ENCODE results near the gene CDC42EP4.

CDC42EP4 gene

GRCh38 chr17:73331060-73331459 is 19.3 kb upstream of the CDC42EP4 start:
- DNase-seq (ENCODE audit: low read depth): no peak
- no peak for TF ChIP-seq CTCF (IDR thresholded peaks at IDR 0.05; ENCODE audit: control insufficient read depth, insufficient read depth, low read depth, low read length, missing control alignments)
- H3K4me3 ChIP-seq (ENCODE audit: control insufficient read depth, low read depth, low read length): no peak overlapping the region

- TF ChIP-seq CTCF (IDR thresholded peaks at IDR 0.05; ENCODE audit: control insufficient read depth, insufficient read depth, low read depth, low read length, missing control alignments): no peak
- no peak overlapping the region for H3K4me3 ChIP-seq (ENCODE audit: control insufficient read depth, low read depth, low read length)
Observed at GRCh38 chr17:73327676-73328075, 15.9 kb upstream of the CDC42EP4 start.

GRCh38 chr17:73325527-73325842 is 13.7 kb upstream of the CDC42EP4 start:
- H3K4me3 ChIP-seq (ENCODE audit: control insufficient read depth, low read depth, low read length): no peak overlapping the region
- TF ChIP-seq CTCF (IDR thresholded peaks at IDR 0.05; ENCODE audit: control insufficient read depth, insufficient read depth, low read depth, low read length, missing control alignments): peak; percentile 40
- DNase-seq (ENCODE audit: low read depth): peak; percentile 84

More at GRCh38 chr17:73327676-73328075, 15.9 kb upstream of the CDC42EP4 start:
- DNase-seq (ENCODE audit: low read depth): no peak

- no peak for TF ChIP-seq CTCF (IDR thresholded peaks at IDR 0.05; ENCODE audit: control insufficient read depth, insufficient read depth, low read depth, low read length, missing control alignments)
- no peak for DNase-seq (ENCODE audit: low read depth)
- no peak overlapping the region for H3K4me3 ChIP-seq (ENCODE audit: control insufficient read depth, low read depth, low read length)
Observed at GRCh38 chr17:73324711-73325526, 13.1 kb upstream of the CDC42EP4 start.

GRCh38 chr17:73324160-73324475 is 12.3 kb upstream of the CDC42EP4 start:
- no peak overlapping the region for H3K4me3 ChIP-seq (ENCODE audit: control insufficient read depth, low read depth, low read length)
- no peak for TF ChIP-seq CTCF (IDR thresholded peaks at IDR 0.05; ENCODE audit: control insufficient read depth, insufficient read depth, low read depth, low read length, missing control alignments)
- no peak for DNase-seq (ENCODE audit: low read depth)

- no peak for TF ChIP-seq CTCF (IDR thresholded peaks at IDR 0.05; ENCODE audit: control insufficient read depth, insufficient read depth, low read depth, low read length, missing control alignments)
- H3K4me3 ChIP-seq (ENCODE audit: control insufficient read depth, low read depth, low read length): no peak overlapping the region
- no peak for DNase-seq (ENCODE audit: low read depth)
Observed at GRCh38 chr17:73323409-73324159, 11.8 kb upstream of the CDC42EP4 start.
